Measurements from ENCODE around the gene NHERF1.

NHERF1 gene

GRCh38 chr17:74760404-74761105 lies 12.1 kb downstream of the NHERF1 start:
- DNase-seq = peak in 1 of 2 experiments; percentile 33
- TF ChIP-seq GATA1 (IDR thresholded peaks at IDR 0.05; ENCODE audit: low read depth, low read length) = no peak

DNA sequence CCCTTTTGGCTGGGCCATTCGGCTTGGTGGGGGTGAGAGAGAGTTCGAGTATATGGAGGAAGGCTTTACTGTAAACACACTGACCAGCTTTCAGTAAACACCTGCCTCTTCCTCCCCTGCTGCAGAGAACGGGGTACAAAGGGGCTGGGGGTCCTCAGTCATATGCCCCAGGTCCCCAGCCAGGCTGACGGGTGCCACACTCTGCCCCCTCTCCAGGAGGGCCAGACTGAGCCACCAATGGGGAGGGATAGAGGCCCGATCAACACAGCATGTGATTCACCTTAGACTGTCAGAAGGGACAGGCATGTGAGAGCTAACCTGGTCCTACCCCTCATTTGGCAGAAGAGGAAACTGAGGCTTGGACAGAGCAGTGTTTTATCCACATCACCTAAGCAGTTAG lies 13.0 kb downstream of the NHERF1 start:
- TF ChIP-seq GATA1 (IDR thresholded peaks at IDR 0.05; ENCODE audit: low read depth, low read length) (no peak), POLR2A (IDR thresholded peaks at IDR 0.05; ENCODE audit: low read length) (no peak)
- no peak for DNase-seq

DNA sequence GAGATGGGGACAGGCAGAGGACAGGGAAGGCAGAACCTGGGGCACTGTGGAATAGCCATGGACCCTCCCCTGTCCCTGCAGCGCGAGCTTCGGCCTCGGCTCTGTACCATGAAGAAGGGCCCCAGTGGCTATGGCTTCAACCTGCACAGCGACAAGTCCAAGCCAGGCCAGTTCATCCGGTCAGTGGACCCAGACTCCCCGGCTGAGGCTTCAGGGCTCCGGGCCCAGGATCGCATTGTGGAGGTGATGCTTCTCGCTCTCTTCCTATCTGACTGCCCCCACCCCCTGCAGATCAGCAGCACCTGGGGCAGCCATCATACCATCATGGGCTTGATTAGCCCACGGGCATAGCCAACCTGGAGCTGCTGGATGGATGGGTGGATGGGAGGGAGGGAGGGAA lies 13.5 kb downstream of the NHERF1 start:
- no peak for DNase-seq
- TF ChIP-seq POLR2A (IDR thresholded peaks at IDR 0.05; ENCODE audit: low read length) = no peak
- TF ChIP-seq GATA1 (IDR thresholded peaks at IDR 0.05; ENCODE audit: low read depth, low read length) = no peak

DNA sequence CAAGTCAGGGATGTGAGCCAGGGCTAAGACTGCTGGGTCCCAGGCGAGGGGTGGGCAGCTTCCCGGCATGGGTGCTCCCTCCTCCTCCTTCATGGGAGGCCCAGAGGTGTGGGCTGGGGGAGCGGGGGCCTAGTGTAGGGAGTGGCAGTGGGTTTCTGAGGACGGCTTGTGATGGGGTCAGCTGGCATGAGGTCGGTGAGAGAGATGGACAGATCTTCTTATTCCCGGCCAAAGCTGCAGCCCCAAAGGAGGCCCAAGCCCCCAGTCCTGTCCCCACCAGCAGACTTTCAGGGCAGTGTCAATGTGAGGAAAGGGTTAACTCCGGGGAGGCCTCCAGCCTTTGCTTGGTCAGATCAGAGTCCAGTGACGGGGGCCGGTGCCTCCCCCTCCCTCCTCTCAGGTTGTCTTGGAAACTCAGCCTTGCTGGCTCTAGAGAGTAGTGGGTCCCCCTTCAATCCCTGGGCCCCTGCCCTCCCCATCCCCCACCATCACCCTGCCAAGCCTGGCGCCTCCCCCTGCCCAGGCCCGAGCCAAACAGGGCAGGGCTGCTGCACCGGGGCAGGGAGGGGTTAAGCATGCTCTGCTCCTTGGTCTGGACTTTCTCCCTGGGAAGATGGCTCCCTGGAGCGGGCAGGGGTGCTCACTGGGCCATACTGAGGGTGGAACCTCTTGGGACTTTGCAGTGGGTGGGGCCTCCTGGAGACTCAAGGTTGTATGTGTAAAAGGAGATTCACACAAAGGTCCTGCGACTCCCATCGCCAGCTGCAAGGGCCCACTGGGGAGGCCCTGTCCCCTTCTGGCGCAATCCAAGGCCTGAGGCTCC lies 15.3 kb downstream of the NHERF1 start:
- TF ChIP-seq GATA1 (IDR thresholded peaks at IDR 0.05; ENCODE audit: low read depth, low read length) (no peak), POLR2A (IDR thresholded peaks at IDR 0.05; ENCODE audit: low read length) (no peak)
- DNase-seq = no peak

DNA sequence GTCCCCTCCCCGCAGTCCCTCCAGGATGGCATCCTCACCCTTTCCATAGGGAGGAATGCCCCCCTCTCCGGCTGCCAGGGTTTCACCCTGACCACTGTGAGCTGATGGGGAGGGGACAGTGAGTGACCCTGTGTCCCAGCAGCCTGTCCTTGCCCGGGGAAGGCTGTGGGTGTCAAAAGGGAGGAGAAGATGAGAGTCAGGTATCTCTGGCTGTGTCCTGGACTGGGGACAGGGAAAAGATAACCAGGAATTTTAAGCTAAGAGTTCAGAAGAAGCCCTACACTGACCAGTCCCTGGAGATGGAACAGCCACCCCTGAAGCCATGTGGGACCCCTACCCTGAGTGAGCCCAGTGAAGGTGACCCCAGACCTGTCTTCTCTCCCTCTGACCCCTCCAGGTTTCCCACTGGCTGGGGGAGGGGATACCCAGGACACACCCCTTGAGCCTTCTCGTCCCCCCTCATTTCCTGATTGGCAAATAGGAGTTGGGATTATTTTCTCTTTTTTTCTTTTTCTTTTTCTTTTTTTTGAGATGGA lies 16.4 kb downstream of the NHERF1 start:
- DNase-seq = no peak
- TF ChIP-seq GATA1 (IDR thresholded peaks at IDR 0.05; ENCODE audit: low read depth, low read length) (no peak), POLR2A (IDR thresholded peaks at IDR 0.05; ENCODE audit: low read length) (no peak)

DNA sequence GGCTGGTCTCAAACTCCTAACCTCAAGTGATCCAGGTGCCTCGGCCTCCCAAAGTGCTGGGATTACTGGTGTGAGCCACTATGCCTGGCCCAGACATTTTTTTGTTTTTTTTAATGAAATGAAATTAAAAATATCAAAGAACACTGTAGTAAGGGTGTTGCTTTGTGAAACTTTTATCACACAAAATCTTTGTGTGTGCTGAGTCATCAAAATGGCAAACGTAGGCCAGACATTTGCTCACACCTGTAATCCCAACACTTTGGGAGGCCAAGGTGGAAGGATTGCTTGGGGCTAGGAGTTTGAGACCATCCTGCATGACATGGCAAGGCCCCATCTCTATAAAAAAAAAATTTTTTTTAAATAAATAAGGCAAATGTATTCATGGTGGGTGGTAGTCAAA lies 18.0 kb downstream of the NHERF1 start:
- TF ChIP-seq GATA1 (IDR thresholded peaks at IDR 0.05; ENCODE audit: low read depth, low read length) (no peak), POLR2A (IDR thresholded peaks at IDR 0.05; ENCODE audit: low read length) (no peak)
- DNase-seq = no peak

DNA sequence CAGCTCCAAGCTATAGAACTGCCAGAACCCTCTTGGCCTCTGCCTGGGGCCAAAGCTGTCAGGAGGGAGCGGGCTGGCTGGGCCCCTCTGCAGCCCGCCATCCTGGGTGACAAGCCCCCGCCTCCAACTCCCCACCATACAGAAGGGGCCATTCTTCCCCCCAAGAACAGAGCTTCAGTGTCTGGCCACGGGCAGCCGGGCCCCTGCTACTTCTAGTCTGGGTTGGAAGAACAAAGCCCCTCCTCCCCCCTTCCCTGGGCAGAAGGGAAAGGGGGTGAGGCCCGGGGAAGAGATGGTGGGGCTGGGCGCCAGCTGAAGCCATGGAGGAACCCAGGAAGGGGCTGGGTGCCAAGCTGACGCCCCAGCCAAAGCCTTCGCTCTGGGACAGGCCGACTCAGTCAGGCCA lies 18.7 kb downstream of the NHERF1 start:
- no peak for TF ChIP-seq POLR2A (IDR thresholded peaks at IDR 0.05; ENCODE audit: low read length)
- TF ChIP-seq GATA1 (IDR thresholded peaks at IDR 0.05; ENCODE audit: low read depth, low read length) = no peak
- no peak for DNase-seq

DNA sequence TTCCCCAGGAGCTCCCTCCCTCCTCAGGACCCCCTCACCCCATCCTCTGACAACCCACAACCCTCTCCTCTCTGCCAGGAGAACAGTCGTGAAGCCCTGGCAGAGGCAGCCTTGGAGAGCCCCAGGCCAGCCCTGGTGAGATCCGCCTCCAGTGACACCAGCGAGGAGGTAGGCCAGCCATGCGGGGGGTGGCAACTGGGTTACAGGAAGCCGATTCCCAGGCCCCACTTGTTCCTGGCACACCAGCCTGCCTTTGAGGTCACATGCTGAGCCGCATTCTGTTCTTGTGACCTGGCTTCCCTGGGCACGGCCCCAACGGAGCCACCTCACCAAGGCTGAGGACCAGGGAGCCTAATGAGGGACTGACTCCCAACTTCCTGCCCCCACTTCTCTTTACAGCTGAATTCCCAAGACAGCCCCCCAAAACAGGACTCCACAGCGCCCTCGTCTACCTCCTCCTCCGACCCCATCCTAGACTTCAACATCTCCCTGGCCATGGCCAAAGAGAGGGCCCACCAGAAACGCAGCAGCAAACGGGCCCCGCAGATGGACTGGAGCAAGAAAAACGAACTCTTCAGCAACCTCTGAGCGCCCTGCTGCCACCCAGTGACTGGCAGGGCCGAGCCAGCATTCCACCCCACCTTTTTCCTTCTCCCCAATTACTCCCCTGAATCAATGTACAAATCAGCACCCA lies 19.8 kb downstream of the NHERF1 start:
- TF ChIP-seq POLR2A (IDR thresholded peaks at IDR 0.05; ENCODE audit: low read length) = no peak
- no peak for TF ChIP-seq GATA1 (IDR thresholded peaks at IDR 0.05; ENCODE audit: low read depth, low read length)
- no peak for DNase-seq

DNA sequence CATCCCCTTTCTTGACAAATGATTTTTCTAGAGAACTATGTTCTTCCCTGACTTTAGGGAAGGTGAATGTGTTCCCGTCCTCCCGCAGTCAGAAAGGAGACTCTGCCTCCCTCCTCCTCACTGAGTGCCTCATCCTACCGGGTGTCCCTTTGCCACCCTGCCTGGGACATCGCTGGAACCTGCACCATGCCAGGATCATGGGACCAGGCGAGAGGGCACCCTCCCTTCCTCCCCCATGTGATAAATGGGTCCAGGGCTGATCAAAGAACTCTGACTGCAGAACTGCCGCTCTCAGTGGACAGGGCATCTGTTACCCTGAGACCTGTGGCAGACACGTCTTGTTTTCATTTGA lies 20.3 kb downstream of the NHERF1 start:
- no peak for DNase-seq
- TF ChIP-seq GATA1 (IDR thresholded peaks at IDR 0.05; ENCODE audit: low read depth, low read length) (no peak), POLR2A (IDR thresholded peaks at IDR 0.05; ENCODE audit: low read length) (no peak)

- DNase-seq = no peak
- TF ChIP-seq GATA1 (IDR thresholded peaks at IDR 0.05; ENCODE audit: low read depth, low read length) = no peak
- TF ChIP-seq POLR2A (IDR thresholded peaks at IDR 0.05; ENCODE audit: low read length) = no peak
Observed at GRCh38 chr17:74769266-74769855, 20.9 kb downstream of the NHERF1 start.

GRCh38 chr17:74769856-74770497 lies 21.5 kb downstream of the NHERF1 start:
- no peak for DNase-seq
- TF ChIP-seq GATA1 (IDR thresholded peaks at IDR 0.05; ENCODE audit: low read depth, low read length) = no peak
- TF ChIP-seq POLR2A (IDR thresholded peaks at IDR 0.05; ENCODE audit: low read length) = no peak

DNA sequence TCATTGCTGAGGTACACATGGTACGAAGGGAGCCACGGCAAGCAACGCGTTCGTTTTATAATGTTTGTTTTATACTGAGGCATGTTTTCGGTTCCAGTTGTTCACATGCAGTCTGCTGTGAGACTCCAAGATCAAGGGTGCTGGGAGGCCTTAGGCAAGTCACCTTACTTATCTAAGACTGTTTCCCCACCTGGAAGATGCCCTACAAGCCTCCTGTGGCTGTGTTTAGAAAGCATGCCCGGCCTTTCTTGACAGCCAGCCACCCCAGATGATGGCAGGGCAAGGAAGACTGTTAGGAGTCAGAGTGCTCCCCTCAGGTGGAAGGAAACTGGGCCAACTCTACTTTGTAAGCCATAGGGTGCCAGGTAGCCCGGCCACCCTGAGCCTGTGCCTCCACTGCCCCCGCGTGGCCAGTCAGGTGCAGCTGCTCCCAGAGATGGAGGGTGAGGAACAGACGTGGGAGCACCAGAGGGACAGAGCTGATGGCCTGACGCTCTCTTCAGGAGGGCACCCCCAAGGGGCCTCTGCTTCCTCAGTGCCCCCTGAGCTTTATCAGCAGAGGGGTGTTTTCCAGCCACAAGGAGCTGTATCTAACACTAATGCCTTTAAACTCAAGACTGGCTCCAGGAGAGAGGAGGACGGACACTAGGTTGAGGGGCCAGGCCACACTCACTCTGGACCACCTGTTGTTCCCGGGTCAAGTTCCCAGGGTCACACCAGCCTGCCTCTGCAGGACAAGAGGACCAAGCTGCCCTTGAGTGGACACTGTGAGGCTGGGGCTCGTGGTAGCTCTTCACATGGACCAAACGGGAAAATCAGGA lies 22.3 kb downstream of the NHERF1 start:
- DNase-seq = peak; percentile 60 to 81
- TF ChIP-seq GATA1 (IDR thresholded peaks at IDR 0.05; ENCODE audit: low read depth, low read length) (no peak), POLR2A (IDR thresholded peaks at IDR 0.05; ENCODE audit: low read length) (no peak)
